C4-2B (cell line): ENCODE measurements around the gene POGLUT2.

Experiments used
- ZFX ChIP-seq: fragments of 450-650 bp; IDR thresholded peaks from 2 replicates; pipeline ENCODE4 v1.6.1; 2017
- TF ChIP-seq, protein P1 (sequence below): fragments of 450-650 bp; conservative IDR thresholded peaks from 2 replicates; pipeline ENCODE4 v1.5.1; 2017; ENCODE audit warnings: mild to moderate bottlenecking

DNA sequence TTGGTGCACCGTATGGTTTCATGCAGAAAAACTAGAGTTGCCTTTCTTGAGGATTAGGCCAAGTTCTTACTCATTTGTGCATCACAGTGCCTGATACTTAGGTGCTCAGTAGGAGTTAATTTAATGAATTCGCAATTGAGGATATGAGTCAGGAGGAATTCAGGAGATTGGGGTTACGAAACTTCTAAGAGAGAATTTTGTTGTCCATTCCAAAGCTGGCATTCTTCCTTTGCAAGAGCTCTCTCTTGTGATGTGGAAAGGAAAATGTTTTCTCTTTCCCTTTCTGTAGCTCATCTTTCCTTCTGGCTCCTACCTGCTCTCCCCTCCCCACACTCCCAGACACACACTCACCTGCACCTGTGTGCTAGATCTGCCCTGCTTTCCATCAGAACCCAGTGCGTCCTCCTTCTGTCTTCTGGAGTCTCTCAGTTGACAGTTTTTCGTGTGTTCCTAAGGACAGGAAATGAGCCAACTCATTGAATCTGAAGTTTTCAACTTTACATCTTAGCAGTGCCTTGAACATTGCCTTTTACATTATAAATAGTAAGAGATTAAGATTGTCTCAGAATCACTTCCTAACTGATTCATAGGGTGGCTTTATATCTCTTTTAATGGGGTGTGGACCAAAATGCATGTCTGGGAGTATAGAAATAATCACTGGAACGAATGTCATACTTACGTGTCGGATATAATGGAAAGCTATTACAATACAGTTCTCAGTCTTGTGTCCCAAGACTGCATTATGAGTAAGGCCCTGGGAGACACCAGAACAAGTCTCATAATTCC, 27.3 kb upstream of the POGLUT2 start:
- TF ChIP-seq, protein P1, sequence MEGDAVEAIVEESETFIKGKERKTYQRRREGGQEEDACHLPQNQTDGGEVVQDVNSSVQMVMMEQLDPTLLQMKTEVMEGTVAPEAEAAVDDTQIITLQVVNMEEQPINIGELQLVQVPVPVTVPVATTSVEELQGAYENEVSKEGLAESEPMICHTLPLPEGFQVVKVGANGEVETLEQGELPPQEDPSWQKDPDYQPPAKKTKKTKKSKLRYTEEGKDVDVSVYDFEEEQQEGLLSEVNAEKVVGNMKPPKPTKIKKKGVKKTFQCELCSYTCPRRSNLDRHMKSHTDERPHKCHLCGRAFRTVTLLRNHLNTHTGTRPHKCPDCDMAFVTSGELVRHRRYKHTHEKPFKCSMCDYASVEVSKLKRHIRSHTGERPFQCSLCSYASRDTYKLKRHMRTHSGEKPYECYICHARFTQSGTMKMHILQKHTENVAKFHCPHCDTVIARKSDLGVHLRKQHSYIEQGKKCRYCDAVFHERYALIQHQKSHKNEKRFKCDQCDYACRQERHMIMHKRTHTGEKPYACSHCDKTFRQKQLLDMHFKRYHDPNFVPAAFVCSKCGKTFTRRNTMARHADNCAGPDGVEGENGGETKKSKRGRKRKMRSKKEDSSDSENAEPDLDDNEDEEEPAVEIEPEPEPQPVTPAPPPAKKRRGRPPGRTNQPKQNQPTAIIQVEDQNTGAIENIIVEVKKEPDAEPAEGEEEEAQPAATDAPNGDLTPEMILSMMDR = no peak
- TF ChIP-seq ZFX = no peak
